A549 (cell line): ENCODE measurements around the gene KDM1B. TPM values are rescaled to one million over a fixed set of nuclear protein-coding genes. Genes with fewer than 3 reads are reported as not detected.
A peak's percentile ranks its signal among the peaks of the same experiment; 100 is the strongest.

Source experiments
- ATAC-seq, 2 experiments: fragments of 200-7000 bp in 1 of 2; fragments of >200 bp in 1 of 2; cut with Nextera tagmentation in 1 of 2; cut with Tn5 transposase in 1 of 2; 3 replicates each; pipeline versions ENCODE4 v1.8.0 to v1.9.1; 2018 to 2020; ENCODE audit warnings: mild to moderate bottlenecking in 1 of 2, moderate library complexity in 1 of 2
- CTCF ChIA-PET: fragments of 300-600 bp; sonication (Branson Sonifier 250); formaldehyde crosslinking; extraction: SDS; loops from one replicate; lab custom pipeline; 2021; ENCODE audit warnings: antibody characterized with exemption, inconsistent platforms; lab: Yijun Ruan, JAX
- POLR2A ChIA-PET: fragments of 350-600 bp; formaldehyde crosslinking; extraction: SDS; loops from one replicate; lab custom pipeline; 2021; ENCODE audit warnings: antibody characterized with exemption, inconsistent platforms; lab: Yijun Ruan, JAX
- DNase-seq, 2 experiments: peaks; one replicate each; pipeline versions ENCODE4 v3.0.0 to v3.0.0-alpha.2; 2011 to 2016; ENCODE audit warnings: low read depth in 1 of 2, low spot score in 1 of 2
- FAIRE-seq: peaks from 2 replicates; lab custom pipeline; 2011; peaks lifted over from hg19 to GRCh38; lab: Jason Lieb, UNC
- H3K27ac ChIP-seq, 2 experiments: fragments of >200 bp; sonication (Bioruptor Twin); formaldehyde crosslinking; 3 replicates each; pipeline ENCODE4 v1.5.1; 2016 to 2017
- H3K4me1 ChIP-seq: fragments of >200 bp; sonication (Bioruptor Twin); formaldehyde crosslinking; 3 replicates; pipeline ENCODE4 v1.6.1; 2016
- H3K4me2 ChIP-seq: fragments of >200 bp; sonication (Bioruptor Twin); formaldehyde crosslinking; 3 replicates; pipeline ENCODE4 v1.6.1; 2016
- H3K4me3 ChIP-seq: fragments of >200 bp; sonication (Bioruptor Twin); formaldehyde crosslinking; 3 replicates; pipeline ENCODE4 v1.5.1; 2016
- H3K9me3 ChIP-seq: fragments of >200 bp; sonication (Bioruptor Twin); formaldehyde crosslinking; 3 replicates; pipeline ENCODE4 v1.6.1; 2016
- BHLHE40 ChIP-seq: IDR thresholded peaks from 2 replicates; pipeline ENCODE4 v1.6.1; 2012; ENCODE audit warnings: low read depth, low read length, inconsistent platforms
- CEBPB ChIP-seq, 2 experiments: fragments of >200 bp in 1 of 2; sonication (Bioruptor Twin) in 1 of 2; formaldehyde crosslinking in 1 of 2; IDR thresholded peaks; 2 replicates each; pipeline ENCODE4 v1.6.1; 2012 to 2016
- EP300 ChIP-seq, 2 experiments: fragments of >200 bp; sonication (Bioruptor Twin); formaldehyde crosslinking; IDR thresholded peaks; 2 replicates in 1 of 2; 3 replicates in 1 of 2; pipeline ENCODE4 v1.6.1; 2016 to 2017
- ESRRA ChIP-seq: fragments of 150-350 bp; IDR thresholded peaks from 2 replicates; pipeline ENCODE4 v1.6.1; 2014; ENCODE audit warnings: mild to moderate bottlenecking, low read length, borderline replicate concordance
- FOSL2 ChIP-seq, 2 experiments: fragments of 450-650 bp in 1 of 2; fragments of >200 bp in 1 of 2; sonication (Bioruptor Twin) in 1 of 2; formaldehyde crosslinking; IDR thresholded peaks; 2 replicates each; pipeline versions ENCODE4 v1.5.0 to v1.6.1; 2016 to 2020; ENCODE audit warnings: mild to moderate bottlenecking in 1 of 2, moderate library complexity in 1 of 2
- HEYL ChIP-seq: fragments of 250-450 bp; sonication (Bioruptor Pico); IDR thresholded peaks from 2 replicates; pipeline ENCODE4 v1.8.0; 2021; ENCODE audit warnings: mild to moderate bottlenecking, moderate library complexity
- HOXA7 ChIP-seq: fragments of 250-450 bp; sonication (Bioruptor Pico); IDR thresholded peaks from 2 replicates; pipeline ENCODE4 v1.5.0; 2020; ENCODE audit warnings: mild to moderate bottlenecking, moderate library complexity
- HOXB13 ChIP-seq: fragments of 250-450 bp; sonication (Bioruptor Pico); IDR thresholded peaks from 2 replicates; pipeline ENCODE4 v1.5.0; 2020; ENCODE audit warnings: low read depth, mild to moderate bottlenecking, moderate library complexity
- JUNB ChIP-seq: fragments of >200 bp; sonication (Bioruptor Twin); formaldehyde crosslinking; IDR thresholded peaks from 2 replicates; pipeline ENCODE4 v1.6.1; 2016
- KDM5A ChIP-seq: fragments of 200-600 bp; sonication (generic); IDR thresholded peaks from 2 replicates; pipeline ENCODE4 v1.6.1; 2016; ENCODE audit warnings: antibody characterized with exemption, mild to moderate bottlenecking
- MAFK ChIP-seq: fragments of 450-650 bp; IDR thresholded peaks from 2 replicates; pipeline ENCODE4 v1.6.1; 2014; ENCODE audit not compliant: partially characterized antibody
- NFE2L2 ChIP-seq: fragments of 150-350 bp; conservative IDR thresholded peaks from 2 replicates; pipeline ENCODE4 v1.6.1; 2014; ENCODE audit warnings: low read length
- NR3C1 ChIP-seq: fragments of >200 bp; sonication (Bioruptor Twin); formaldehyde crosslinking; IDR thresholded peaks from 3 replicates; pipeline ENCODE4 v1.6.1; 2017
- PBX3 ChIP-seq: IDR thresholded peaks from 2 replicates; pipeline ENCODE4 v1.6.1; 2012
- PHF8 ChIP-seq: fragments of 200-600 bp; sonication (generic); IDR thresholded peaks from 2 replicates; pipeline ENCODE4 v1.6.1; 2016; ENCODE audit warnings: low read depth, mild to moderate bottlenecking, antibody characterized with exemption, moderate library complexity, borderline replicate concordance
- POLR2A ChIP-seq: IDR thresholded peaks from 2 replicates; pipeline ENCODE4 v1.6.1; 2012; ENCODE audit warnings: mild to moderate bottlenecking, low read length
- RCOR1 ChIP-seq: fragments of 150-350 bp; IDR thresholded peaks from 2 replicates; pipeline ENCODE4 v1.6.1; 2014; ENCODE audit warnings: antibody characterized with exemption, low read length, low read depth
- ZC3H11A ChIP-seq: fragments of 450-650 bp; IDR thresholded peaks from 2 replicates; pipeline ENCODE4 v1.6.1; 2014; ENCODE audit warnings: antibody characterized with exemption, mild to moderate bottlenecking
- ZFP36 ChIP-seq: fragments of 450-650 bp; IDR thresholded peaks from 2 replicates; pipeline ENCODE4 v1.6.1; 2014; ENCODE audit warnings: borderline replicate concordance; ENCODE audit not compliant: partially characterized antibody
- WGBS: methylation state at CpG from one replicate; pipeline ENCODE4 v1.1.6; 2017; ENCODE audit errors: missing lambda C conversion rate; 5-methylcytosine and 5-hydroxymethylcytosine counted together
- polyA plus RNA-seq, 4 experiments: library from polyadenylated mRNA; depleted of rRNA in 3 of 4; stranded (reverse); fragments of >200 nt; fragmentation: RNase III in 1 of 4; extraction: RNeasy Plus Mini Kit Qiagen cat#74134 plus additional on column Dnase treatment in 1 of 4; gene quantifications; 2 replicates in 3 of 4; 3 replicates in 1 of 4; pipeline ENCODE4 v1.2.3, GENCODE V29; 2011 to 2017
- TF ChIP-seq, protein P1 (sequence below): fragments of 150-350 bp; IDR thresholded peaks from 2 replicates; pipeline ENCODE4 v1.6.1; 2014; ENCODE audit warnings: low read depth, mild to moderate bottlenecking, low read length
- TF ChIP-seq, protein P2 (sequence below): IDR thresholded peaks from 2 replicates; pipeline ENCODE4 v1.6.1; 2012; ENCODE audit warnings: low read depth, borderline replicate concordance

Gene KDM1B
- polyA plus RNA-seq, 2 of the 4 experiments (the other 2 are of a cell fraction), result 11.0 to 14.9 TPM

DNA sequence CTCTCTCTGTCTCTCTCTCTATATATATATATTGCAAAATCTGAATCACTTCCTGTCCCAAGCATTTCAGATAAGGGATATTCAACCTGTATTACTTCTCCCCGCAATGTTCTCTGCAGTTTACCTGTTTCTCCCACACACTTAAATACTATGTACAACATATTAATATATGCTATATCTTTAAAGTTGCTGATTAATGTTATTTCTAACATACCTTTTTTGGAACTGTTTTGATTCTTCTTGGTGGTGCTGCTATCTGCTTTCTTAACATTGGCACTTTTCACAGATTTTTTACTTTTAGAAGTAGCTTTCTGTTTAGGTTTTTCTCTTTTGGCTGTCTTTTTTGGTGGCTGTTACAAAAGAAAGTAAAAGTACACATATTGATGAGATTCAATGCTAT lies 81.9 kb downstream of the KDM1B start (continued):
- TF ChIP-seq ESRRA (no peak), NR3C1 (no peak), HOXA7 (CRISPR knock-in tag) (no peak), PBX3 (no peak), BHLHE40 (no peak)

DNA sequence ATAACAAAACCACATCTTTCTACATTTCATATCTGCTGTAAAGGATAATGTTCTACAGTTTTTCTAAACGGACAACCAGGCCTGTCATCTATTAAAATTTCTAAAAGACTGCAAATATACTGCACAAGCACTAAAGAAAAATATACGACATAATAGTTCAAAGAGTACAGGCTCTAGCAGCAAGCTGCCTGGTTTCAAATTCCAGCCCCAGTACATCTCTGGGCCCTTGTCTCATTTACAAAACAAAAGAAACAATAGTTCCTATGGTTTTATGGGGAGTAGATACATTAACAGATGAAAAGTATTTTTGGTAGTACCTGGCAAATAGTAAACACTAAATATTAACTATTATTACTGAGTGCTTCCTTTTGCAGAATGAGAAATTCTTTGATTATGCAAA lies 85.0 kb downstream of the KDM1B start:
- DNase-seq (no peak), FAIRE-seq (no peak), ATAC-seq (no peak)
- POLR2A ChIA-PET, result no interaction called here
- Histone ChIP-seq H3K27ac (no peak overlapping the region), H3K9me3 (no peaks in the 10 kb centered on the region), H3K4me3 (no peak overlapping the region), H3K4me1 (peaks cover 24% of the 10 kb centered on the region), H3K4me2 (no peak overlapping the region)
- TF ChIP-seq HOXB13 (CRISPR knock-in tag), result no peak
- no peak for TF ChIP-seq PHF8
- no peak for TF ChIP-seq KDM5A
- no peak for TF ChIP-seq ESRRA
- no peak for TF ChIP-seq ZFP36
- CTCF ChIA-PET, result no interaction called here
- 58% methylated on average over 2 of the region's 2 CpGs for whole genome bisulfite sequencing

DNA sequence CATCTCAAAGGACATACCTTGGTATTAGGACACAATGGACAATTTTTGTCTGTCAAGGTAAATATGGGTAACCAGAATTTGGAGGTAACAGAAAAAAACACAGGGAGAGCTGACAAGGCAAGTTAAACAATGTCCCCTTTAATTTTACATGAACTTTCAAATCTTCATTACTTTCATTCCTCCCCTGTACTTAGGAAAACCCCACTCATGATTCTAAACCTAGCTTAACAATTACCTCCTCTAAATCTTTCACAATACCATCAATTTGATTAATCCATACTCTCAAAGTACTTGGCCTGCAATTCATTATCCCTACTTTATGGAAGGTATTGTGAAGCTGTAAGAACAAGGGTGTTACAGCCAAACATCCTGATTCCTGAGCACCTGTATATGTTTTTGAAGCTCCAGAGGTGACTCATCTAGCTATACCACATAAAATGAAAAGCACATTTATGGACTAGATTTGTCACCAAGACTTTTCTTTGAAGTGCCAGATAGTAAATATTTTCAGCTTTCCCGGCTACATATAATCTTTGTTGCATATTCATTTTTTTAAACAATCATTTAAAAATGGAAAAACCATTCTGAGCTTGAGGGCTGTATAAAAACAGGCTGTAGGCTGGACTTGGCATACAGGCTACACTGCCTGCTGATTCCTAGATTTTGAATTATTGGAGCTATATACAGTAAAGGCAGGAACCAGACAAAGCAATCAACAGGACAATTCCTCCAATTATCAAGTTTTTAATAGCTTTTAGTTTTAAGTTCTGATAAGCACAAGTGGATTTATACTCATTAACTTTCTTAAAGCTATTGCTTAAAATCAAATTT lies 86.2 kb downstream of the KDM1B start:
- WGBS, result 85% methylated on average over 1 of the region's 1 CpG

More for the DNA sequence above, 86.2 kb downstream of the KDM1B start:
- TF ChIP-seq PHF8 (no peak), MAFK (no peak), FOSL2 (IDR thresholded peaks at IDR 0.05) (no peak), FOSL2 (CRISPR knock-in tag; IDR thresholded peaks at IDR 0.05) (no peak), RCOR1 (no peak), POLR2A (no peak), HEYL (no peak), ZC3H11A (no peak), JUNB (no peak), NFE2L2 (no peak), EP300 (IDR thresholded peaks at IDR 0.05) (no peak), CEBPB (IDR thresholded peaks at IDR 0.05) (no peak)
- TF ChIP-seq, protein P1, sequence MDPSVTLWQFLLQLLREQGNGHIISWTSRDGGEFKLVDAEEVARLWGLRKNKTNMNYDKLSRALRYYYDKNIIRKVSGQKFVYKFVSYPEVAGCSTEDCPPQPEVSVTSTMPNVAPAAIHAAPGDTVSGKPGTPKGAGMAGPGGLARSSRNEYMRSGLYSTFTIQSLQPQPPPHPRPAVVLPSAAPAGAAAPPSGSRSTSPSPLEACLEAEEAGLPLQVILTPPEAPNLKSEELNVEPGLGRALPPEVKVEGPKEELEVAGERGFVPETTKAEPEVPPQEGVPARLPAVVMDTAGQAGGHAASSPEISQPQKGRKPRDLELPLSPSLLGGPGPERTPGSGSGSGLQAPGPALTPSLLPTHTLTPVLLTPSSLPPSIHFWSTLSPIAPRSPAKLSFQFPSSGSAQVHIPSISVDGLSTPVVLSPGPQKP, result no peak
- TF ChIP-seq, protein P2, sequence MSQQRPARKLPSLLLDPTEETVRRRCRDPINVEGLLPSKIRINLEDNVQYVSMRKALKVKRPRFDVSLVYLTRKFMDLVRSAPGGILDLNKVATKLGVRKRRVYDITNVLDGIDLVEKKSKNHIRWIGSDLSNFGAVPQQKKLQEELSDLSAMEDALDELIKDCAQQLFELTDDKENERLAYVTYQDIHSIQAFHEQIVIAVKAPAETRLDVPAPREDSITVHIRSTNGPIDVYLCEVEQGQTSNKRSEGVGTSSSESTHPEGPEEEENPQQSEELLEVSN, result no peak
- ChIA-PET CTCF (interaction anchor here (0.6 kb wide), 1 partner anchor 1544 kb away, joined by 3 read pairs; no protein-coding TSS in a partner anchor), POLR2A (no interaction called here)
- FAIRE-seq (no peak), ATAC-seq (no peak), DNase-seq (no peak)
- Histone ChIP-seq H3K27ac (peak overlapping the region; percentile 68 to 87), H3K4me3 (no peak overlapping the region), H3K4me1 (peaks cover 24% of the 10 kb centered on the region), H3K4me2 (no peak overlapping the region), H3K9me3 (no peaks in the 10 kb centered on the region)
